Caco-2 (cell line): ENCODE results near the gene PPL. TPM values are rescaled to one million over a fixed set of nuclear protein-coding genes. Genes with fewer than 3 reads are reported as not detected.
A peak's percentile ranks its signal among the peaks of the same experiment; 100 is the strongest.

ENCODE experiments used
- BruUV-seq: library from RNA; stranded (reverse); fragments of 400-500 nt; replicated peaks from 2 replicates; lab custom pipeline; 2021; lab: Mats Ljungman, UMichigan
- CTCF ChIA-PET: fragments of 300-600 bp; sonication (Branson Sonifier 250); formaldehyde crosslinking; loops from one replicate; lab custom pipeline; 2022; ENCODE audit warnings: antibody characterized with exemption; lab: Charles Lee
- POLR2A ChIA-PET: fragments of 300-600 bp; sonication (Branson Sonifier 250); formaldehyde crosslinking; loops from one replicate; lab custom pipeline; 2022; ENCODE audit warnings: antibody characterized with exemption; lab: Charles Lee
- DNase-seq, 2 experiments: peaks; one replicate each; pipeline versions ENCODE4 v3.0.0 to v3.0.0-alpha.2; 2020 to 2022
- H3K27me3 ChIP-seq: replicated peaks from 2 replicates; pipeline ENCODE4 v1.6.0; 2011; ENCODE audit warnings: low read length; ENCODE audit not compliant: control insufficient read depth, insufficient read depth
- H3K36me3 ChIP-seq: 2 replicates; pipeline ENCODE4 v1.5.1; 2011; ENCODE audit warnings: low read length; ENCODE audit not compliant: control insufficient read depth, insufficient read depth
- H3K4me1 ChIP-seq: fragments of 250-450 bp; sonication (Bioruptor Pico); 2 replicates; pipeline ENCODE4 v1.5.1; 2020; ENCODE audit warnings: mild to moderate bottlenecking
- H3K4me3 ChIP-seq: 2 replicates; pipeline ENCODE4 v1.5.1; 2011; ENCODE audit warnings: low read depth, mild to moderate bottlenecking, control low read depth, low read length
- H3K9me3 ChIP-seq: fragments of 250-450 bp; sonication (Bioruptor Pico); 2 replicates; pipeline ENCODE4 v1.5.1; 2020; ENCODE audit warnings: mild to moderate bottlenecking, moderate library complexity
- H3K27ac Mint-ChIP-seq: one replicate; pipeline ENCODE4 v1.8.0; 2022; ENCODE audit warnings: mixed read lengths; ENCODE audit not compliant: unreplicated experiment
- H3K27me3 Mint-ChIP-seq: one replicate; pipeline ENCODE4 v1.8.0; 2022; ENCODE audit warnings: mixed read lengths; ENCODE audit not compliant: insufficient read depth, unreplicated experiment
- H3K36me3 Mint-ChIP-seq: one replicate; pipeline ENCODE4 v1.8.0; 2022; ENCODE audit warnings: mild to moderate bottlenecking, mixed read lengths; ENCODE audit not compliant: insufficient read depth, unreplicated experiment
- H3K4me1 Mint-ChIP-seq: one replicate; pipeline ENCODE4 v1.8.0; 2022; ENCODE audit warnings: low read depth, mixed read lengths; ENCODE audit not compliant: unreplicated experiment
- H3K4me3 Mint-ChIP-seq: one replicate; pipeline ENCODE4 v1.8.0; 2022; ENCODE audit warnings: mild to moderate bottlenecking, moderate library complexity, mixed read lengths; ENCODE audit not compliant: unreplicated experiment
- H3K9me3 Mint-ChIP-seq: one replicate; pipeline ENCODE4 v1.8.0; 2022; ENCODE audit warnings: mixed read lengths; ENCODE audit not compliant: unreplicated experiment
- intact Hi-C: fragments of 100-400 bp; cut with micrococcal nuclease; formaldehyde crosslinking; loops from one replicate; pipeline ENCODE4 v1.10.0; 2022; ENCODE audit not compliant: unreplicated experiment
- total RNA-seq: library from RNA; stranded (reverse); gene quantifications from 2 replicates; pipeline ENCODE4 v1.2.3, GENCODE V29; 2022
- TF ChIP-seq, protein P1 (sequence below), 2 experiments: fragments of 200-600 bp in 1 of 2; IDR thresholded peaks; 1 replicate in 1 of 2; 2 replicates in 1 of 2; pipeline versions ENCODE4 v1.5.1 to v1.8.0; 2011 to 2022; ENCODE audit warnings: antibody characterized with exemption in 1 of 2, control low read depth in 1 of 2, inconsistent platforms in 1 of 2, low read depth in 1 of 2, low read length in 1 of 2, mild to moderate bottlenecking in 1 of 2, moderate library complexity in 1 of 2; ENCODE audit not compliant: insufficient read depth in 1 of 2, severe bottlenecking in 1 of 2, unreplicated experiment in 1 of 2

PPL gene
- total RNA-seq, 1 experiment from 2014 or later = 68.1 TPM

DNA sequence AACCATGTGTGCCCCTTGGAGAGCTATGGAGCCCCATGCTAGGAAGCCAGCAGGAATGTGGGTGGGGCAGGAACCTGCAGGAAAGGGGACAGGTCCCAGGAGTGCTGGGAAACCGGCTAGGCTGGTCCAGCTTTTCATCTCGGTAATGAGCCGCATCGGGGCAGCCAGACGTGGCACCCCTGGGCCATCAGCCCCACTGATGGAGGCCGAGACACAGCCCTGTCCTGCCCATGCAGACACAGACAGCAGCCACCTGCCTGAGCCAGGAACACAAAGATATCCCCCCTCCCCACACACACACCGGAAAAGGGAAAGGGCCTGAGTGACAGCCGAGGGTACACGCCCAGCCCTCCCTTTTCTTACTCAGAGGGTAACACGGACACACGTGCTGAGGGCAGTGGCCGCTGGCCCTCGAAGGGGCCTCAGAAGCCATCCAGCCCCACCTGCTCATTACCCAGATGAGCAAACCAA lies 18.1 kb downstream of the PPL start:
- Histone ChIP-seq H3K36me3 (no peaks in the 10 kb centered on the region; the same call in 1 of the 2 replicates), H3K4me1 (peaks cover 43% of the 10 kb centered on the region), H3K27me3 (no peaks in the 10 kb centered on the region), H3K9me3 (no peaks in the 10 kb centered on the region), H3K4me3 (no peak overlapping the region)
- Mint-ChIP-seq H3K4me3 (peak overlapping the region; percentile 45), H3K27ac (peak overlapping the region; percentile 95), H3K4me1 (peaks cover 12% of the 10 kb centered on the region), H3K27me3 (no peaks in the 10 kb centered on the region), H3K9me3 (no peaks in the 10 kb centered on the region), H3K36me3 (peaks cover 16% of the 10 kb centered on the region)
- no TSS peak for BruUV-seq
- POLR2A ChIA-PET = interaction anchor here (1.0 to 1.3 kb wide), 2 partner anchors 18 to 185 kb away, joined by 3 to 11 read pairs; partner anchors contain the start of genes ANKS3, DNAAF8 and PPL
- TF ChIP-seq, protein P1, sequence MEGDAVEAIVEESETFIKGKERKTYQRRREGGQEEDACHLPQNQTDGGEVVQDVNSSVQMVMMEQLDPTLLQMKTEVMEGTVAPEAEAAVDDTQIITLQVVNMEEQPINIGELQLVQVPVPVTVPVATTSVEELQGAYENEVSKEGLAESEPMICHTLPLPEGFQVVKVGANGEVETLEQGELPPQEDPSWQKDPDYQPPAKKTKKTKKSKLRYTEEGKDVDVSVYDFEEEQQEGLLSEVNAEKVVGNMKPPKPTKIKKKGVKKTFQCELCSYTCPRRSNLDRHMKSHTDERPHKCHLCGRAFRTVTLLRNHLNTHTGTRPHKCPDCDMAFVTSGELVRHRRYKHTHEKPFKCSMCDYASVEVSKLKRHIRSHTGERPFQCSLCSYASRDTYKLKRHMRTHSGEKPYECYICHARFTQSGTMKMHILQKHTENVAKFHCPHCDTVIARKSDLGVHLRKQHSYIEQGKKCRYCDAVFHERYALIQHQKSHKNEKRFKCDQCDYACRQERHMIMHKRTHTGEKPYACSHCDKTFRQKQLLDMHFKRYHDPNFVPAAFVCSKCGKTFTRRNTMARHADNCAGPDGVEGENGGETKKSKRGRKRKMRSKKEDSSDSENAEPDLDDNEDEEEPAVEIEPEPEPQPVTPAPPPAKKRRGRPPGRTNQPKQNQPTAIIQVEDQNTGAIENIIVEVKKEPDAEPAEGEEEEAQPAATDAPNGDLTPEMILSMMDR (IDR thresholded peaks at IDR 0.05; ENCODE audit: insufficient read depth in 1 of 2, low read depth in 1 of 2, low read length in 1 of 2, severe bottlenecking in 1 of 2, unreplicated experiment in 1 of 2) = no peak
- CTCF ChIA-PET = interaction anchor here (0.8 to 1.3 kb wide), 4 partner anchors 18 to 185 kb away, joined by 3 to 7 read pairs (median 4); partner anchors contain the start of genes ANKS3, DNAAF8, PPL and SEC14L5
- DNase-seq = peak; percentile 89 to 91
- intact Hi-C loops = loop anchor here (2.0 kb wide), 2 partner anchors 18 to 38 kb away; partner anchors contain the start of gene PPL

DNA sequence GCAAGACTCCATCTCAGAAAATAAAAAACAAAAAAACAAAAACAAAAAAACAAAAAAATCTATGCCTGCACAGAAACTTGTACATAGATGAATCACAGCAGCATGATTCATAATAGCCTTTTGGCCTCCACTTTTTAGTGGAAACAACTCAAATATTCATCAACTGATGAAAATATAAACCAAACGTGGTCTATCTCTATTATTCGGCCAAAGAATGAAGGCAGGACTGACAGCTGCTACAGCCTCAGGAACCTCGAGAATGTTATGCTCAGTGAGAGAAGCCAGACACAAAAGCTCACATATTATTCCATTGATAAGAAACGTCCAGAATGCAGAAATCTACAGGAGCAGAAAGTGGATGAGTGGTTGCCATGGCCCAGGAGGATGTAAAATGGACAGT lies 19.8 kb downstream of the PPL start:
- intact Hi-C loops = no loop called here
- no peak overlapping the region for H3K4me3 ChIP-seq

DNA sequence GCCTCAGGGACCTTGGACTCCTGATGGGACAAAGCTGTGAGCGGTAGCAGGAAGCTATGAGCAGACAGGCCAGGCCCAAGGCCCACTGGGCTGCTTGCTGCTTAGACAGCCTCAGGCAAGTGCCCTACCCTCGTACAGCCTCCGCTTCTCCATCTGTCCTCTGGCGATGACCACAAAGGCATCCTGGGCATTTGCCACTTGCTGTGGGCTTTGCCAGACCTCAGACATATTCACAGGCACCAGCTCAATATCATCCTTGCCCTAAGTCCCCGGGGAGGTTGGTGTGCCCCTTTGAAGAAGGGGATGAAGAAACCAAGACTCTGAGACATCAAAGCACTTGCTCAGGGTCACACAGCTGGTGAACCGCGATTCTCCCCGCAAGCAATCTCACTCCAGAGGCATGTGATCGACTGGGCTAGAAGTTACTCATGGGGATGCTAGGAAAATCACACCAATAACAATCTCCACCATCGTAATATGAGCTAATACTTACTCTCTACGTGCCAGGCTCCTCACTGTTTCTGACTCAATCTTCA lies 21.7 kb downstream of the PPL start:
- peaks cover 45% of the 10 kb centered on the region for H3K4me1 ChIP-seq
- Mint-ChIP-seq H3K9me3 (no peaks in the 10 kb centered on the region), H3K27ac (peak overlapping the region; percentile 25), H3K4me1 (peaks cover 25% of the 10 kb centered on the region), H3K27me3 (no peaks in the 10 kb centered on the region), H3K4me3 (no peak overlapping the region), H3K36me3 (peaks cover 39% of the 10 kb centered on the region)
- intact Hi-C loops = no loop called here
- no TSS peak for BruUV-seq
- H3K36me3 ChIP-seq = no peaks in the 10 kb centered on the region
- H3K4me3 ChIP-seq = no peak overlapping the region
- POLR2A ChIA-PET = interaction anchor here (0.5 kb wide), 1 partner anchor 21 kb away, joined by 3 read pairs; no protein-coding TSS in a partner anchor
- H3K9me3 ChIP-seq = no peaks in the 10 kb centered on the region
- CTCF ChIA-PET = no interaction called here
- H3K27me3 ChIP-seq = no peaks in the 10 kb centered on the region
- DNase-seq = no peak
- TF ChIP-seq, protein P1 (IDR thresholded peaks at IDR 0.05; ENCODE audit: insufficient read depth in 1 of 2, low read depth in 1 of 2, low read length in 1 of 2, severe bottlenecking in 1 of 2, unreplicated experiment in 1 of 2) = no peak

More for the DNA sequence above, 19.8 kb downstream of the PPL start:
- DNase-seq = no peak
- H3K36me3 ChIP-seq = no peaks in the 10 kb centered on the region
- H3K4me1 ChIP-seq = peaks cover 38% of the 10 kb centered on the region
- no peaks in the 10 kb centered on the region for H3K9me3 ChIP-seq
- TF ChIP-seq, protein P1 (IDR thresholded peaks at IDR 0.05; ENCODE audit: insufficient read depth in 1 of 2, low read depth in 1 of 2, low read length in 1 of 2, severe bottlenecking in 1 of 2, unreplicated experiment in 1 of 2) = no peak
- Mint-ChIP-seq H3K27ac (peak overlapping the region; percentile 95), H3K4me1 (peaks cover 16% of the 10 kb centered on the region), H3K36me3 (peaks cover 25% of the 10 kb centered on the region), H3K4me3 (no peak overlapping the region), H3K9me3 (no peaks in the 10 kb centered on the region), H3K27me3 (no peaks in the 10 kb centered on the region)
- ChIA-PET CTCF (no interaction called here), POLR2A (no interaction called here)
- no peaks in the 10 kb centered on the region for H3K27me3 ChIP-seq
- no TSS peak for BruUV-seq
